GM12875 (cell line): ENCODE results near the gene GJE1.
"Not testable (repeated sequence)": the region's sequence is repeated elsewhere in the genome, so short reads cannot be mapped to it uniquely, and the experiment has no call there.

ENCODE experiments used
- H3K4me3 ChIP-seq: one replicate; pipeline ENCODE4 v1.5.1; 2011; ENCODE audit warnings: low read depth, low read length, control low read depth
- CTCF ChIP-seq: IDR thresholded peaks from 2 replicates; pipeline ENCODE4 v1.5.1; 2011; ENCODE audit warnings: low read depth, mild to moderate bottlenecking, control low read depth, inconsistent platforms, low read length, moderate library complexity, borderline replicate concordance; ENCODE audit not compliant: insufficient read depth

GJE1 gene

GRCh38 chr6:142118925-142119324 is 13.8 kb upstream of the GJE1 start:
- H3K4me3 ChIP-seq = no peak overlapping the region
- no peak for TF ChIP-seq CTCF

GRCh38 chr6:142121342-142121741 is 11.4 kb upstream of the GJE1 start:
- TF ChIP-seq CTCF = no peak

GRCh38 chr6:142130814-142131213 is 1.9 kb upstream of the GJE1 start:
- H3K4me3 ChIP-seq = no peak overlapping the region
- TF ChIP-seq CTCF = no peak

More at GRCh38 chr6:142121342-142121741, 11.4 kb upstream of the GJE1 start:
- H3K4me3 ChIP-seq = no peak overlapping the region

- TF ChIP-seq CTCF = no peak
- no peak overlapping the region for H3K4me3 ChIP-seq
Observed at GRCh38 chr6:142138876-142139275, 6.2 kb downstream of the GJE1 start.

- not testable (repeated sequence) for H3K4me3 ChIP-seq
Observed at GRCh38 chr6:142141531-142141930, 8.8 kb downstream of the GJE1 start.

- peak within 1 kb of the TSS; percentile 52 for H3K4me3 ChIP-seq
- TF ChIP-seq CTCF = peak; percentile 79
Observed at GRCh38 chr6:142146828-142147662, 14.3 kb downstream of the GJE1 start, which contains the start of the genes NMBR and VTA1. TSS of gene NMBR (minus strand) at chr6:142147122. CDS start at chr6:142088658, 58,464 bp downstream. TSS of gene VTA1 (plus strand) at chr6:142147263. CDS start at chr6:142147288, 25 bp downstream.

GRCh38 chr6:142152746-142153145 is 20.0 kb downstream of the GJE1 start:
- TF ChIP-seq CTCF = no peak
- no peak overlapping the region for H3K4me3 ChIP-seq
